NB4 (cell line): Measurements from ENCODE around the gene RNF7.

Experiments used
- POLR2A ChIP-seq: IDR thresholded peaks from 2 replicates; pipeline ENCODE4 v1.6.1; 2011; ENCODE audit warnings: mild to moderate bottlenecking; ENCODE audit not compliant: insufficient read length; ENCODE audit errors: extremely low read depth
- TF ChIP-seq, protein P1 (sequence below): IDR thresholded peaks from one replicate; pipeline ENCODE4 v1.5.1; 2012; ENCODE audit warnings: low read depth, low read length
- TF ChIP-seq, protein P2 (sequence below): IDR thresholded peaks from 2 replicates; pipeline ENCODE4 v1.6.1; 2011; ENCODE audit warnings: low read depth, low read length

DNA sequence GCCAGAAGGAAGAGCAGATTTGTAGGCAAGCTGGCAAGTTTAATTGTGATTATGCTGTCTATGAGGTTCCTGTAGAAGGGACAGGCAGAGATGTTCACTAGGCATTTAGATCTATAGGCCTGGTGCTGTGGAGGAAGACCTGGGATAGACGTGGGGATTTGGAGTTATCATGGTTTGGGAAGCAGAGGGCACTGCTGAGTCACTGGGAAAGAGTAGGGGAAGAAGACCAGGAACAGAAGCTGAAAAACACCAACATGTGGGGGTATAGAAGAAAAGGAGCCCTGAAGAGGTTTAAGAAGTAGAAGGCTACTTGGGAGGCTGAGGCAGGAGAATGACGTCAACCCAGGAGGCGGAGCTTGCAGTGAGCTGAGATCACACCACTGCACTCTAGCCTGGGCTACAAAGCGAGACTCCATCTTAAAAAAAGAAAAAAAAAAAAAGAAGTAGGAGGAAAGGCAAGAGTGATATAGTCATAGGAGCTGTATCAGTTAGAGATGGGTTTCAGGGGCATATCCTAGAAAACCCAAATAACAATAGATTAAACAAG lies 44.4 kb downstream of the RNF7 start:
- TF ChIP-seq, protein P1, sequence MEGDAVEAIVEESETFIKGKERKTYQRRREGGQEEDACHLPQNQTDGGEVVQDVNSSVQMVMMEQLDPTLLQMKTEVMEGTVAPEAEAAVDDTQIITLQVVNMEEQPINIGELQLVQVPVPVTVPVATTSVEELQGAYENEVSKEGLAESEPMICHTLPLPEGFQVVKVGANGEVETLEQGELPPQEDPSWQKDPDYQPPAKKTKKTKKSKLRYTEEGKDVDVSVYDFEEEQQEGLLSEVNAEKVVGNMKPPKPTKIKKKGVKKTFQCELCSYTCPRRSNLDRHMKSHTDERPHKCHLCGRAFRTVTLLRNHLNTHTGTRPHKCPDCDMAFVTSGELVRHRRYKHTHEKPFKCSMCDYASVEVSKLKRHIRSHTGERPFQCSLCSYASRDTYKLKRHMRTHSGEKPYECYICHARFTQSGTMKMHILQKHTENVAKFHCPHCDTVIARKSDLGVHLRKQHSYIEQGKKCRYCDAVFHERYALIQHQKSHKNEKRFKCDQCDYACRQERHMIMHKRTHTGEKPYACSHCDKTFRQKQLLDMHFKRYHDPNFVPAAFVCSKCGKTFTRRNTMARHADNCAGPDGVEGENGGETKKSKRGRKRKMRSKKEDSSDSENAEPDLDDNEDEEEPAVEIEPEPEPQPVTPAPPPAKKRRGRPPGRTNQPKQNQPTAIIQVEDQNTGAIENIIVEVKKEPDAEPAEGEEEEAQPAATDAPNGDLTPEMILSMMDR = no peak
- TF ChIP-seq POLR2A = no peak
- TF ChIP-seq, protein P2, sequence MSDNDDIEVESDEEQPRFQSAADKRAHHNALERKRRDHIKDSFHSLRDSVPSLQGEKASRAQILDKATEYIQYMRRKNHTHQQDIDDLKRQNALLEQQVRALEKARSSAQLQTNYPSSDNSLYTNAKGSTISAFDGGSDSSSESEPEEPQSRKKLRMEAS = no peak
